Effector memory CD4-positive, alpha-beta T cell (primary cell): ENCODE measurements around the gene TMEM50B.

Experiments
- DNase-seq, 3 donors: peaks; one replicate each; pipeline ENCODE4 v3.0.0-alpha.2; 2020
- H3K27ac ChIP-seq: 2 replicates; pipeline ENCODE4 v1.7.0; 2013; ENCODE audit warnings: mild to moderate bottlenecking, low read length, moderate library complexity; ENCODE audit not compliant: insufficient read depth, poor library complexity, severe bottlenecking
- H3K27me3 ChIP-seq: replicated peaks from 2 replicates; pipeline ENCODE4 v1.7.0; 2013; ENCODE audit warnings: mild to moderate bottlenecking, low read length; ENCODE audit not compliant: insufficient read depth, control insufficient read depth, poor library complexity, severe bottlenecking
- H3K36me3 ChIP-seq: 2 replicates; pipeline ENCODE4 v1.7.0; 2013; ENCODE audit warnings: mild to moderate bottlenecking, low read length, moderate library complexity; ENCODE audit not compliant: control insufficient read depth, insufficient read depth
- H3K4me1 ChIP-seq: 2 replicates; pipeline ENCODE4 v1.7.0; 2013; ENCODE audit warnings: low read length, mild to moderate bottlenecking; ENCODE audit not compliant: control insufficient read depth, insufficient read depth, poor library complexity, severe bottlenecking
- H3K4me3 ChIP-seq: 2 replicates; pipeline ENCODE4 v1.7.0; 2013; ENCODE audit warnings: low read length, low read depth, mild to moderate bottlenecking; ENCODE audit not compliant: insufficient read depth, poor library complexity, severe bottlenecking
- H3K9me3 ChIP-seq: 2 replicates; pipeline ENCODE4 v1.7.0; 2013; ENCODE audit warnings: mild to moderate bottlenecking, low read length, moderate library complexity; ENCODE audit not compliant: control insufficient read depth

TMEM50B gene

GRCh38 chr21:33401630-33401992 is 78.2 kb downstream of the TMEM50B start:
- Histone ChIP-seq H3K36me3 (no peaks in the 10 kb centered on the region), H3K27me3 (no peaks in the 10 kb centered on the region), H3K27ac (no peak overlapping the region), H3K4me1 (peaks cover 22% of the 10 kb centered on the region), H3K9me3 (no peaks in the 10 kb centered on the region), H3K4me3 (no peak overlapping the region)
- DNase-seq, result no peak
